OCI-LY7 (cell line): ENCODE results near the gene MYO18A.

Experiments
- CTCF ChIP-seq: fragments of 200-600 bp; sonication (generic); conservative IDR thresholded peaks from 2 replicates; pipeline ENCODE4 v1.5.1; 2014; ENCODE audit warnings: mild to moderate bottlenecking, antibody characterized with exemption, low read length, moderate library complexity, mixed read lengths
- EZH2phosphoT487 ChIP-seq: fragments of 200-600 bp; sonication (generic); IDR thresholded peaks from 2 replicates; pipeline ENCODE4 v1.6.1; 2018; ENCODE audit warnings: low read depth, borderline replicate concordance, mild to moderate bottlenecking, mixed run types, antibody characterized with exemption, low read length, moderate library complexity, mixed read lengths

GRCh38 chr17:29051731-29052130 is 128.5 kb downstream of the MYO18A start:
- TF ChIP-seq EZH2phosphoT487 (no peak), CTCF (no peak)
